Right lobe of liver (tissue), 6 donors: ENCODE results near the gene AKAP13. TPM values are rescaled to one million over a fixed set of nuclear protein-coding genes. Genes with fewer than 3 reads are reported as not detected.

ENCODE experiments used
- ATAC-seq, 4 donors: fragments of 200-7000 bp; cut with Tn5 transposase; one replicate each; pipeline ENCODE4 v1.9.1; 2020; ENCODE audit warnings: mild to moderate bottlenecking in 4 of 4, moderate library complexity in 4 of 4
- DNase-seq, 3 donors: peaks; one replicate each; pipeline ENCODE4 v3.0.0-alpha.2; 2020
- H3K27ac ChIP-seq, 3 donors: fragments of 200-600 bp; one replicate each; pipeline ENCODE4 v1.8.0; 2022
- H3K27me3 ChIP-seq, 2 donors: fragments of 200-600 bp; one replicate each; pipeline ENCODE4 v1.8.0; 2022
- H3K36me3 ChIP-seq, 4 donors: fragments of 200-600 bp; sonication (generic) in 1 of 4; one replicate each; pipeline versions ENCODE4 v1.5.1 to v1.8.0; 2017 to 2022; ENCODE audit warnings: control low read depth in 1 of 4
- H3K4me1 ChIP-seq, 4 donors: fragments of 200-600 bp; sonication (generic) in 1 of 4; one replicate each; pipeline versions ENCODE4 v1.5.1 to v1.8.0; 2017 to 2022; ENCODE audit warnings: control low read depth in 1 of 4
- H3K4me3 ChIP-seq, 3 donors: fragments of 200-600 bp; one replicate each; pipeline ENCODE4 v1.8.0; 2022
- H3K9me3 ChIP-seq, 4 donors: fragments of 200-600 bp; sonication (generic) in 1 of 4; one replicate each; pipeline versions ENCODE4 v1.5.1 to v1.8.0; 2017 to 2022; ENCODE audit warnings: control low read depth in 1 of 4
- POLR2A ChIP-seq: fragments of 450-650 bp; IDR thresholded peaks from one replicate; pipeline ENCODE4 v1.6.1; 2017; ENCODE audit warnings: antibody characterized with exemption, mild to moderate bottlenecking
- WGBS: methylation state at CpG from one replicate; pipeline ENCODE4 v1.1.6; 2018; ENCODE audit warnings: low coverage, low lambda C conversion rate; ENCODE audit not compliant: insufficient coverage; ENCODE audit errors: missing lambda C conversion rate; 5-methylcytosine and 5-hydroxymethylcytosine counted together
- intact Hi-C, 2 donors: fragments of 100-400 bp; cut with DNase I; formaldehyde crosslinking; loops; one replicate each; pipeline versions ENCODE4 v1.11.2 to v1.14.1; 2022
- total RNA-seq, 6 experiments: library from RNA; depleted of rRNA in 2 of 6; stranded (reverse); fragments of >200 nt in 2 of 6; fragmentation: NEBNext Ultra II Directional in 3 of 6; extraction: Animal tissue kit (Norgen Biotek cat#: 25700) in 3 of 6; gene quantifications; one replicate each; pipeline versions ENCODE4 v1.1.0 to v1.2.4, GENCODE V29; 2016 to 2023
- TF ChIP-seq, protein P1 (sequence below), 4 donors: fragments of 200-600 bp in 3 of 4; fragments of 450-650 bp in 1 of 4; IDR thresholded peaks; one replicate each; pipeline versions ENCODE4 v1.5.1 to v1.8.0; 2016 to 2022; ENCODE audit warnings: antibody characterized with exemption in 4 of 4, mild to moderate bottlenecking in 2 of 4
- donor health status: DM: no; HTN: yes; CAD: no.
- donor health status: DM: no; HTN: no; CAD: no.
- donor health status: DM: no; HTN: no; CAD: no.
- donor health status: DM: no; HTN: yes; CAD: no.
- donor health status: DM: no; HTN: yes; CAD: no.

AKAP13 gene
- total RNA-seq, 6 experiments from 2014 or later, result 50.1 to 73.1 (median 63.9) TPM

- Histone ChIP-seq H3K4me1 (peaks cover 0 to 34% (median 7%) of the 10 kb centered on the region in 4 donors), H3K9me3 (no peaks in the 10 kb centered on the region), H3K36me3 (peaks cover 0 to 2% (median under 1%) of the 10 kb centered on the region in 4 donors), H3K4me3 (no peak overlapping the region), H3K27ac (no peak overlapping the region), H3K27me3 (no peaks in the 10 kb centered on the region)
- 71% methylated on average over 5 of the region's 10 CpGs for WGBS
- DNase-seq (peak in 2 of 3 donors; percentile 33 to 37), ATAC-seq (no peak)
- no peak for TF ChIP-seq POLR2A
- TF ChIP-seq, protein P1, sequence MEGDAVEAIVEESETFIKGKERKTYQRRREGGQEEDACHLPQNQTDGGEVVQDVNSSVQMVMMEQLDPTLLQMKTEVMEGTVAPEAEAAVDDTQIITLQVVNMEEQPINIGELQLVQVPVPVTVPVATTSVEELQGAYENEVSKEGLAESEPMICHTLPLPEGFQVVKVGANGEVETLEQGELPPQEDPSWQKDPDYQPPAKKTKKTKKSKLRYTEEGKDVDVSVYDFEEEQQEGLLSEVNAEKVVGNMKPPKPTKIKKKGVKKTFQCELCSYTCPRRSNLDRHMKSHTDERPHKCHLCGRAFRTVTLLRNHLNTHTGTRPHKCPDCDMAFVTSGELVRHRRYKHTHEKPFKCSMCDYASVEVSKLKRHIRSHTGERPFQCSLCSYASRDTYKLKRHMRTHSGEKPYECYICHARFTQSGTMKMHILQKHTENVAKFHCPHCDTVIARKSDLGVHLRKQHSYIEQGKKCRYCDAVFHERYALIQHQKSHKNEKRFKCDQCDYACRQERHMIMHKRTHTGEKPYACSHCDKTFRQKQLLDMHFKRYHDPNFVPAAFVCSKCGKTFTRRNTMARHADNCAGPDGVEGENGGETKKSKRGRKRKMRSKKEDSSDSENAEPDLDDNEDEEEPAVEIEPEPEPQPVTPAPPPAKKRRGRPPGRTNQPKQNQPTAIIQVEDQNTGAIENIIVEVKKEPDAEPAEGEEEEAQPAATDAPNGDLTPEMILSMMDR (IDR thresholded peaks at IDR 0.05), result no peak
- intact Hi-C loops, result loop anchor here in 1 of 2 donors (10.0 kb wide), 1 partner anchor 81 kb away; no protein-coding TSS in a partner anchor
Measured at GRCh38 chr15:85753791-85754452, 373.5 kb downstream of the AKAP13 start.

- peak in 1 of 4 donors; percentile 28 for ATAC-seq
- Histone ChIP-seq H3K4me3 (no peak overlapping the region), H3K27me3 (no peaks in the 10 kb centered on the region), H3K4me1 (peaks cover 0 to 33% (median 11%) of the 10 kb centered on the region in 4 donors), H3K9me3 (no peaks in the 10 kb centered on the region), H3K36me3 (peaks cover 0 to 2% (median 0%) of the 10 kb centered on the region in 4 donors), H3K27ac (no peak overlapping the region)
- no peak for TF ChIP-seq POLR2A
- TF ChIP-seq, protein P1 (IDR thresholded peaks at IDR 0.05), result no peak
- WGBS, result 74% methylated on average over 4 of the region's 7 CpGs
- DNase-seq, result peak in 2 of 3 donors; percentile 50 to 67
- intact Hi-C loops, result loop anchor here in 1 of 2 donors (10.0 kb wide), 1 partner anchor 80 kb away; no protein-coding TSS in a partner anchor
Measured at GRCh38 chr15:85754989-85755388, 374.6 kb downstream of the AKAP13 start.

- ATAC-seq (no peak), DNase-seq (peak in 1 of 3 donors; percentile 17)
- no peak overlapping the region for H3K4me3 ChIP-seq
- H3K9me3 ChIP-seq, result no peaks in the 10 kb centered on the region
- peaks cover 0 to 33% (median 11%) of the 10 kb centered on the region in 4 donors for H3K4me1 ChIP-seq
- H3K27ac ChIP-seq, result no peak overlapping the region
- TF ChIP-seq POLR2A, result no peak
- TF ChIP-seq, protein P1 (IDR thresholded peaks at IDR 0.05), result no peak
- WGBS, result 80% methylated on average over 1 of the region's 11 CpGs
- H3K27me3 ChIP-seq, result no peaks in the 10 kb centered on the region
- peaks cover 0 to 2% (median 0%) of the 10 kb centered on the region in 4 donors for H3K36me3 ChIP-seq
- intact Hi-C loops, result loop anchor here in 1 of 2 donors (10.0 kb wide), 1 partner anchor 79 kb away; no protein-coding TSS in a partner anchor
Measured at GRCh38 chr15:85755471-85755870, 375.1 kb downstream of the AKAP13 start.

GRCh38 chr15:85755942-85756341 is 375.5 kb downstream of the AKAP13 start:
- no peaks in the 10 kb centered on the region for H3K9me3 ChIP-seq
- intact Hi-C loops, result loop anchor here in 1 of 2 donors (10.0 kb wide), 1 partner anchor 79 kb away; no protein-coding TSS in a partner anchor
- DNase-seq, result peak in 2 of 3 donors; percentile 31 to 37
- ATAC-seq, result no peak
- H3K4me3 ChIP-seq, result no peak overlapping the region
- no peaks in the 10 kb centered on the region for H3K27me3 ChIP-seq
- H3K4me1 ChIP-seq, result peaks cover 0 to 33% (median 11%) of the 10 kb centered on the region in 4 donors
- no peak for TF ChIP-seq POLR2A
- TF ChIP-seq, protein P1 (IDR thresholded peaks at IDR 0.05), result no peak
- H3K27ac ChIP-seq, result no peak overlapping the region
- peaks cover 0 to 2% (median 0%) of the 10 kb centered on the region in 4 donors for H3K36me3 ChIP-seq
- WGBS, result no CpG with 5 or more reads among the region's 4 CpGs
